A673 (cell line): Measurements from ENCODE around the gene CDKAL1. TPM values are rescaled to one million over a fixed set of nuclear protein-coding genes. Genes with fewer than 3 reads are reported as not detected.
"Not testable (repeated sequence)": the region's sequence is repeated elsewhere in the genome, so short reads cannot be mapped to it uniquely, and the experiment has no call there.

Experiments
- BruUV-seq: library from RNA; stranded (reverse); fragments of 400-500 nt; replicated peaks from 2 replicates; lab custom pipeline; 2021; lab: Mats Ljungman, UMichigan
- CTCF ChIA-PET: fragments of 300-600 bp; sonication (Branson Sonifier 250); formaldehyde crosslinking; loops from one replicate; lab custom pipeline; 2022; ENCODE audit warnings: antibody characterized with exemption; lab: Charles Lee
- POLR2A ChIA-PET: fragments of 300-600 bp; sonication (Branson Sonifier 250); formaldehyde crosslinking; loops from one replicate; lab custom pipeline; 2022; ENCODE audit warnings: antibody characterized with exemption; ENCODE audit not compliant: low non-redundant PET; lab: Charles Lee
- DNase-seq: peaks from one replicate; pipeline ENCODE4 v3.0.0-alpha.2; 2015; ENCODE audit warnings: low spot score
- H3K27ac ChIP-seq: fragments of 200-600 bp; sonication (generic); 2 replicates; pipeline ENCODE4 v1.5.1; 2016; ENCODE audit warnings: mixed run types, low read depth, mild to moderate bottlenecking, mixed read lengths, antibody characterized with exemption, low read length; ENCODE audit not compliant: poor library complexity, severe bottlenecking
- H3K27me3 ChIP-seq: fragments of 200-600 bp; sonication (generic); replicated peaks from 2 replicates; pipeline ENCODE4 v1.6.1; 2017; ENCODE audit warnings: mixed run types, low read depth, mild to moderate bottlenecking, mixed read lengths, antibody characterized with exemption, low read length; ENCODE audit not compliant: insufficient read depth, poor library complexity
- H3K36me3 ChIP-seq: fragments of 200-600 bp; sonication (generic); 2 replicates; pipeline ENCODE4 v1.6.1; 2016; ENCODE audit warnings: mixed run types, mild to moderate bottlenecking, mixed read lengths, antibody characterized with exemption, low read length; ENCODE audit not compliant: insufficient read depth, poor library complexity, severe bottlenecking
- H3K4me1 ChIP-seq: fragments of 200-600 bp; sonication (generic); 2 replicates; pipeline ENCODE4 v1.6.1; 2017; ENCODE audit warnings: mixed run types, mild to moderate bottlenecking, mixed read lengths, antibody characterized with exemption, low read length; ENCODE audit not compliant: insufficient read depth, poor library complexity, severe bottlenecking
- H3K4me3 ChIP-seq: fragments of 200-600 bp; sonication (generic); 2 replicates; pipeline ENCODE4 v1.5.1; 2016; ENCODE audit warnings: low read depth, mixed run types, mild to moderate bottlenecking, mixed read lengths, low read length; ENCODE audit not compliant: poor library complexity, severe bottlenecking
- H3K9me3 ChIP-seq: fragments of 200-600 bp; sonication (generic); 2 replicates; pipeline ENCODE4 v1.6.1; 2016; ENCODE audit warnings: mixed run types, low read depth, mild to moderate bottlenecking, mixed read lengths, antibody characterized with exemption, low read length; ENCODE audit not compliant: poor library complexity, severe bottlenecking
- EZH2 ChIP-seq: fragments of 200-600 bp; sonication (generic); IDR thresholded peaks from 2 replicates; pipeline ENCODE4 v1.6.1; 2017; ENCODE audit warnings: borderline replicate concordance, low read depth, mild to moderate bottlenecking, mixed read lengths, antibody characterized with exemption, low read length; ENCODE audit not compliant: poor library complexity, severe bottlenecking
- intact Hi-C: fragments of 100-400 bp; cut with micrococcal nuclease; formaldehyde crosslinking; loops from one replicate; pipeline ENCODE4 v1.10.0; 2022; ENCODE audit not compliant: unreplicated experiment
- total RNA-seq: library from RNA; stranded (reverse); gene quantifications from 2 replicates; pipeline ENCODE4 v1.2.3, GENCODE V29; 2021
- TF ChIP-seq, protein P1 (sequence below): fragments of 300-800, 200-600 bp; sonication (generic); conservative IDR thresholded peaks from 2 replicates; pipeline ENCODE4 v1.5.1; 2017; ENCODE audit warnings: low read depth, mild to moderate bottlenecking, antibody characterized with exemption, low read length, moderate library complexity, mixed read lengths

Gene CDKAL1
- total RNA-seq, 1 experiment from 2014 or later = 35.5 TPM

DNA sequence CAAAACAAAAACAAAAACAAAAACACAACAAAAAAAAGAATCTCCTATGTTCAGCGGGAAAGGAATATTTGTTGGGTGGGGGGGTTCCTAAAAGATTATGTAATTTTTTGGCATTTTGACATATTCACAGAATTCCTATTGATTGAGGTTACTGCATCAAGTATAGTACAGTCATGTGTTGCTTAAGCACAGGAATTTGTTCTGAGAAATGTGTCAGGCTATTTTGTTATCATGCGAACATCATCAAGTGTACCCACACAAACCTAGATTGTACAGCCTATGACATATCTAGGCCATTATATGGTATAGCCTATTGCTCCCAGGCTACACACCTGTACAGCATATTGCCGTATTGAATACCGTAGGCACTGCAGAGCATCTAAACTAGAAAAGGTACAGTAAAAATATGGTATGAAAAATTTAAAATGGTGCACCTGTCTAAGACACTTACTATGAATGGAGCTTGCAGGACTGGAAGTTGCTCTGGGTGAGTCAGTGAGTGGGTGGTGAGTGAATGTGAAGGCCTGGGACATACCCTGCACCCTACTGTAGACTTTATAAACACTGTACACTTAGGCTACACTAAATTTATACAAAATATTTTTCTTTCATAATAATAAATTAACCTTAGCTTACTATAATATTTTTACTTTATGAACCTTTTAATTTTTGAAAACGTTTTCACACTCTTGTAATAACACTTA is 110.6 kb downstream of the CDKAL1 start:
- Histone ChIP-seq H3K27ac (no peak overlapping the region), H3K9me3 (no peaks in the 10 kb centered on the region), H3K27me3 (no peaks in the 10 kb centered on the region), H3K4me1 (peaks cover 8% of the 10 kb centered on the region), H3K36me3 (no peaks in the 10 kb centered on the region), H3K4me3 (no peak overlapping the region)
- intact Hi-C loops = no loop called here
- ChIA-PET CTCF (no interaction called here), POLR2A (no interaction called here)
- DNase-seq = no peak
- BruUV-seq = no TSS peak
- TF ChIP-seq, protein P1, sequence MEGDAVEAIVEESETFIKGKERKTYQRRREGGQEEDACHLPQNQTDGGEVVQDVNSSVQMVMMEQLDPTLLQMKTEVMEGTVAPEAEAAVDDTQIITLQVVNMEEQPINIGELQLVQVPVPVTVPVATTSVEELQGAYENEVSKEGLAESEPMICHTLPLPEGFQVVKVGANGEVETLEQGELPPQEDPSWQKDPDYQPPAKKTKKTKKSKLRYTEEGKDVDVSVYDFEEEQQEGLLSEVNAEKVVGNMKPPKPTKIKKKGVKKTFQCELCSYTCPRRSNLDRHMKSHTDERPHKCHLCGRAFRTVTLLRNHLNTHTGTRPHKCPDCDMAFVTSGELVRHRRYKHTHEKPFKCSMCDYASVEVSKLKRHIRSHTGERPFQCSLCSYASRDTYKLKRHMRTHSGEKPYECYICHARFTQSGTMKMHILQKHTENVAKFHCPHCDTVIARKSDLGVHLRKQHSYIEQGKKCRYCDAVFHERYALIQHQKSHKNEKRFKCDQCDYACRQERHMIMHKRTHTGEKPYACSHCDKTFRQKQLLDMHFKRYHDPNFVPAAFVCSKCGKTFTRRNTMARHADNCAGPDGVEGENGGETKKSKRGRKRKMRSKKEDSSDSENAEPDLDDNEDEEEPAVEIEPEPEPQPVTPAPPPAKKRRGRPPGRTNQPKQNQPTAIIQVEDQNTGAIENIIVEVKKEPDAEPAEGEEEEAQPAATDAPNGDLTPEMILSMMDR = no peak
- TF ChIP-seq EZH2 = no peak

DNA sequence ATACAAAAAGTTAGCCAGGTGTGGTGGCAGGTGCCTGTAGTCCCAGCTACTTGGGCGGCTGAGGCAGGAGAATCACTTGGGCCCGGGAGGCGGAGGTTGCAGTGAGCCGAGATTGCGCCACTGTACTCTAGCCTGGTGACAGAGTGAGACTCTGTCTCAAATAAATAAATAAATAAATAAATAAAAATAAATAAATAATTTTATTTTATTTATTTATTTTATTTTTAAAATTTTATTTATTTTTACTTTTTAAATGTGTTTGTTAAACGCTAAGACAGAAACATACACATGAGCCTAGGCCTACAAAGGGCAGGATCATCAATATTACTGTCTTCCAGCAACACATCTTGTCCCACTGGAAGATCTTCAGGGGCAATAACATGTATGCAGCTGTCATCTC is 111.3 kb downstream of the CDKAL1 start:
- H3K36me3 ChIP-seq, BruUV-seq, intact Hi-C loops, DNase-seq, H3K4me3 ChIP-seq, H3K27me3 ChIP-seq, H3K9me3 ChIP-seq, H3K27ac ChIP-seq, POLR2A ChIA-PET, H3K4me1 ChIP-seq: not testable (repeated sequence)
- CTCF ChIA-PET = interaction anchor here (0.7 kb wide), 1 partner anchor 74 kb away, joined by 4 read pairs; no protein-coding TSS in a partner anchor

DNA sequence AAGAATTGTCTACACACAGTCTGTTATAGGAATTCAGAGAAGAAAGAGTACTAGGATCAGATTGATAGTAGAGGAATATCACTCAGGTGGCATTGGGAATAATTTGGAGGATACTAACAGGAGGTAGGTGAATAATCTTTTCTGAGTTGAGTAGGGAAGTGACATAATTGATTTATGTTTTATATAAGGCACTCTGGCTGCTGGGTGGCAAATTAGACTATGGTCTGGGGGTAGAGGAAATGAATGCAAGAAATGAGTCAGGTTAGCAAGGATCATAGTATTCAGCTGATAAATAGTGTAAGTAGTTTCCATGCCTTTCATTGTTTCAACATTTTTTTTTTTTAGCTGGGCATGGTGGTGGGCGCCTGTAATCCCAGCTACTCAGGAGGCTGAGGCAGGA is 113.3 kb downstream of the CDKAL1 start:
- no peaks in the 10 kb centered on the region for H3K4me1 ChIP-seq
- H3K36me3 ChIP-seq = no peaks in the 10 kb centered on the region
- no TSS peak for BruUV-seq
- no peaks in the 10 kb centered on the region for H3K27me3 ChIP-seq
- intact Hi-C loops = no loop called here
- H3K9me3 ChIP-seq = no peaks in the 10 kb centered on the region
- H3K4me3 ChIP-seq = no peak overlapping the region
- ChIA-PET CTCF (no interaction called here), POLR2A (no interaction called here)
- H3K27ac ChIP-seq = no peak overlapping the region
- no peak for DNase-seq
- TF ChIP-seq, protein P1 = no peak
- TF ChIP-seq EZH2 = no peak

DNA sequence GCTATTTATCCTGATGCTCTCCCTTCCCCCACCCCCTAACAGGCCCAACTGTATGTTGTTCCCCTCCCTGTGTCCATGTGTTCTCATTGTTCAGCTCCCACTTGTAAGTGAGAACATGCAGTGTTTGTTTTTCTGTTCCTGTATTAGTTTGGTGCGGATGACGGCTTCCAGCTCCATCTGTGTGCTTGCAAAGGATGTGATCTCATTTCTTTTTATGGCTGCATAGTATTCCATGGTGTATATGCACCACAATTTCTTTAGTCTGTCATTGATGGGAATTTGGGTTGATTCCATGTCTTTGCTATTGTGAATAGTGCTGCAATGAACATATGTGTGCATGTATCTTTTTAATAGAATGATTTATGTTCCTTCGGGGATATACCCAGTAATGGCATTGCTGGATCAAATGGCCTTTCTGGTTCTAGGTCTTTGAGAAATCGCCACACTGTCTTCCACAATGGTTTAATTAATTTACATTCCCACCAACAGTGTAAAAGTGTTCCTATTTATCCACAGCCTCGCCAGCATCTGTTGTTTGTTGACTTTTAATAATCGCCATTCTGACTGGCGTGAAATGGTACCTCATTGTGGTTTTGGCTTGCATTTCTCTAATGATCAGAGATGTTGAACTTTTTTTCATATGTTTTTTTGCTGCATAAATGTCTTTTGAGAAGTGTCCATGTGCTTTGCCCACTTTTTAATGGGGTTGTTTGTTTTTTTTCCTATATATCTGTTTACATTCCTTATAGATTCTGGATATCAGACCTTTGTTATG is 115.6 kb downstream of the CDKAL1 start:
- H3K27ac ChIP-seq, H3K4me3 ChIP-seq, H3K4me1 ChIP-seq, BruUV-seq, CTCF ChIA-PET, H3K9me3 ChIP-seq, intact Hi-C loops, H3K36me3 ChIP-seq, DNase-seq, POLR2A ChIA-PET, H3K27me3 ChIP-seq: not testable (repeated sequence)
